Effector memory CD8-positive, alpha-beta T cell (primary cell): ENCODE data around the gene CCDC167.

Source experiments
- ATAC-seq: fragments of 150-1000 bp; cut with Tn5 transposase; replicated peaks from 2 replicates; pipeline ENCODE4 v1.10.0; 2021; ENCODE audit warnings: mild to moderate bottlenecking, moderate library complexity
- DNase-seq, 3 experiments: peaks; one replicate each; pipeline ENCODE4 v3.0.0; 2021
- H3K27ac Mint-ChIP-seq, 2 donors: one replicate each; pipeline ENCODE4 v1.8.0; 2022; ENCODE audit warnings: mild to moderate bottlenecking in 2 of 2, mixed read lengths in 2 of 2, moderate library complexity in 2 of 2
- H3K27me3 Mint-ChIP-seq, 2 donors: one replicate each; pipeline ENCODE4 v1.8.0; 2022; ENCODE audit warnings: mixed read lengths in 2 of 2
- H3K36me3 Mint-ChIP-seq: one replicate; pipeline ENCODE4 v1.8.0; 2022; ENCODE audit warnings: mild to moderate bottlenecking, moderate library complexity, mixed read lengths; ENCODE audit not compliant: insufficient read depth
- H3K4me1 Mint-ChIP-seq, 2 donors: one replicate each; pipeline ENCODE4 v1.8.0; 2022; ENCODE audit warnings: low read depth in 2 of 2, mixed read lengths in 2 of 2
- H3K4me3 Mint-ChIP-seq, 2 donors: one replicate each; pipeline ENCODE4 v1.8.0; 2022; ENCODE audit warnings: mild to moderate bottlenecking in 2 of 2, mixed read lengths in 2 of 2, moderate library complexity in 2 of 2
- H3K9me3 Mint-ChIP-seq, 2 donors: one replicate each; pipeline ENCODE4 v1.8.0; 2022; ENCODE audit warnings: mixed read lengths in 2 of 2

CCDC167 gene

GRCh38 chr6:37537548-37537947 is 37.9 kb upstream of the CCDC167 start:
- Mint-ChIP-seq H3K27me3 (no peaks in the 10 kb centered on the region), H3K27ac (peak overlapping the region in 1 of 2 donors; percentile 82), H3K9me3 (no peaks in the 10 kb centered on the region), H3K4me3 (no peak overlapping the region), H3K4me1 (peaks cover 4 to 16% of the 10 kb centered on the region in 2 donors), H3K36me3 (peaks cover 38% of the 10 kb centered on the region)
- ATAC-seq, result no peak
- no peak for DNase-seq

GRCh38 chr6:37536491-37537190 is 36.9 kb upstream of the CCDC167 start:
- ATAC-seq (no peak), DNase-seq (no peak)
- Mint-ChIP-seq H3K27me3 (no peaks in the 10 kb centered on the region), H3K4me1 (peaks cover 7 to 21% of the 10 kb centered on the region in 2 donors), H3K9me3 (no peaks in the 10 kb centered on the region), H3K27ac (peak overlapping the region in 1 of 2 donors; percentile 82), H3K36me3 (peaks cover 40% of the 10 kb centered on the region), H3K4me3 (peak overlapping the region in 1 of 2 donors; percentile 50)

- Mint-ChIP-seq H3K36me3 (peaks cover 44% of the 10 kb centered on the region), H3K27ac (peak overlapping the region in 1 of 2 donors; percentile 52), H3K27me3 (no peaks in the 10 kb centered on the region), H3K9me3 (no peaks in the 10 kb centered on the region), H3K4me1 (peaks cover 7 to 23% of the 10 kb centered on the region in 2 donors), H3K4me3 (peak overlapping the region in 1 of 2 donors; percentile 50)
- no peak for ATAC-seq
- DNase-seq, result no peak
Measured at GRCh38 chr6:37535759-37536490, 36.2 kb upstream of the CCDC167 start.

- Mint-ChIP-seq H3K27me3 (no peaks in the 10 kb centered on the region), H3K4me3 (peak overlapping the region in 1 of 2 donors; percentile 50), H3K27ac (no peak overlapping the region), H3K4me1 (peaks cover 6 to 22% of the 10 kb centered on the region in 2 donors), H3K36me3 (peaks cover 38% of the 10 kb centered on the region), H3K9me3 (no peaks in the 10 kb centered on the region)
- ATAC-seq, result no peak
- DNase-seq, result no peak
Measured at GRCh38 chr6:37535428-37535758, 35.7 kb upstream of the CCDC167 start.

DNA sequence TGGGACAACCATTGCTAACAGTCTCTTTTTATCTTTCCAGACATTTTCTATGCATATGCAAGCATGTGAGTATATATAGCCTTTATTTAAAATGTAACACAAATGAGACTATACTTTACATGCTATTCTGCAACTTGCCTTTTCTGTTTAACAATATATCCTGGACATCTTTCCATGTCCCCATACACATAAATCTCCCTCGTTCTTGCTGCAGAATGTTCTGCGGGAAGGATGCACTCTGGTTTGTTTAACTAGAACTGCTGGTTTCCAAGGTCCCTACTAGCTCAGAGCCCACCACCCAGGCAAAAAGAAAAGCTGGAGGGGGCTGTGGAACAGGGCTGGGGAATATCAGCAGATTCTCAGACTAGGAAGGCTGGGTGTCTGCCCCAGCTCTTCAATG is 35.2 kb upstream of the CCDC167 start:
- H3K27me3 Mint-ChIP-seq, result no peaks in the 10 kb centered on the region
- peak overlapping the region in 1 of 2 donors; percentile 64 for H3K27ac Mint-ChIP-seq
- H3K4me3 Mint-ChIP-seq, result no peak overlapping the region
- H3K9me3 Mint-ChIP-seq, result no peaks in the 10 kb centered on the region
- DNase-seq (no peak), ATAC-seq (no peak)
- H3K4me1 Mint-ChIP-seq, result peaks cover 4 to 22% of the 10 kb centered on the region in 2 donors
- H3K36me3 Mint-ChIP-seq, result peaks cover 41% of the 10 kb centered on the region

DNA sequence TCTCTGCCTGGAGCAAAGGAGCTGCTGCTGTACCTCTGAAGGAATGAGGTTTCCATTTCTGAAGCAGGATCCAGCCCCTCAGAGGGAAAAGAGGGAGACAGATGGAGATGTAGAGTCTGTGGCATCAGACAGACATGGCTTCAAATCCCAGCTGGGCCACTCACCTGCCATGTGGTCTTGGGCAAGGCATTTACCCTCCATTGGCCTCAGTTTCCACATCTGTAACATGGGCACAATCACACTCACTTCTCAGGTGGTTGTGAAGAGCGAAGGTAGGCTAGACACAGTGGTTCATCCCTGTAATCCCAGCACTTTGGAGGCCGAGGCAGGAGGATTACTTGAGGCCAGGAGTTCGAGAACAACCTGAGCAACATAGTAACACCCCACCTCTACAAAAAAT is 32.4 kb upstream of the CCDC167 start:
- ATAC-seq, result no peak
- no peaks in the 10 kb centered on the region for H3K9me3 Mint-ChIP-seq
- H3K4me1 Mint-ChIP-seq, result peaks cover 4 to 34% of the 10 kb centered on the region in 2 donors
- DNase-seq, result no peak
- H3K36me3 Mint-ChIP-seq, result peaks cover 47% of the 10 kb centered on the region
- H3K27ac Mint-ChIP-seq, result peak overlapping the region in 1 of 2 donors; percentile 68
- peak overlapping the region in 1 of 2 donors; percentile 5 for H3K4me3 Mint-ChIP-seq
- no peaks in the 10 kb centered on the region for H3K27me3 Mint-ChIP-seq

GRCh38 chr6:37531437-37532036 is 31.8 kb upstream of the CCDC167 start:
- ATAC-seq, result no peak

GRCh38 chr6:37531026-37531425 is 31.3 kb upstream of the CCDC167 start:
- H3K9me3 Mint-ChIP-seq, result no peaks in the 10 kb centered on the region
- H3K36me3 Mint-ChIP-seq, result peaks cover 46% of the 10 kb centered on the region
- no peaks in the 10 kb centered on the region for H3K27me3 Mint-ChIP-seq
- H3K27ac Mint-ChIP-seq, result peak overlapping the region in 1 of 2 donors; percentile 68
- ATAC-seq (no peak), DNase-seq (no peak)
- peaks cover 8 to 40% of the 10 kb centered on the region in 2 donors for H3K4me1 Mint-ChIP-seq
- no peak overlapping the region for H3K4me3 Mint-ChIP-seq

More at GRCh38 chr6:37531437-37532036, 31.8 kb upstream of the CCDC167 start:
- Mint-ChIP-seq H3K27me3 (no peaks in the 10 kb centered on the region), H3K9me3 (no peaks in the 10 kb centered on the region), H3K4me3 (no peak overlapping the region), H3K36me3 (peaks cover 48% of the 10 kb centered on the region), H3K27ac (peak overlapping the region in 1 of 2 donors; percentile 68), H3K4me1 (peaks cover 8 to 38% of the 10 kb centered on the region in 2 donors)
- no peak for DNase-seq

DNA sequence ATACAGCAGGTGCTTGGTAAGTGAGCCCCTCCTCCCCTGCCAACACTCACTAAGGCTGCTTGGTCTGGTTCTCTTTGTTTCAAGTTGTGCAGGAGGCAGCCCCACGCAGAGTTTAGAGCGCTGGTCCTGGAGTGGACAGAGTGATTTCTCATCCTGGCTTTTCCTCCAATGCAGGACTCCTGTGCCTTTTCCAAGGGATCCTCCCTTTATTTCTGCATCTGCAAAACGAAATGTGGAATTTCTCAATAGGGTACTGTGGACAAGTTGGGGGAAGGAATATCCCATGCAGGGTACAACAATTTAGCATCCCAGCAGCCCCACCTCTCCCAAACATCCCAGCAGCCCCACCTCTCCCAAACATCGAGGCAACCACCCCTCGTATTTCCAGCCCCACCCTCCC is 30.6 kb upstream of the CCDC167 start:
- Mint-ChIP-seq H3K36me3 (peaks cover 41% of the 10 kb centered on the region), H3K4me3 (no peak overlapping the region), H3K9me3 (no peaks in the 10 kb centered on the region), H3K4me1 (peaks cover 12 to 46% of the 10 kb centered on the region in 2 donors), H3K27ac (peak overlapping the region in 1 of 2 donors; percentile 68), H3K27me3 (no peaks in the 10 kb centered on the region)
- DNase-seq (no peak), ATAC-seq (no peak)

GRCh38 chr6:37528541-37528940 is 28.8 kb upstream of the CCDC167 start:
- Mint-ChIP-seq H3K27me3 (no peaks in the 10 kb centered on the region), H3K36me3 (peaks cover 30% of the 10 kb centered on the region), H3K27ac (peak overlapping the region in 1 of 2 donors; percentile 83), H3K4me1 (peaks cover 15 to 57% of the 10 kb centered on the region in 2 donors), H3K9me3 (no peaks in the 10 kb centered on the region), H3K4me3 (no peak overlapping the region)
- DNase-seq, result no peak
- no peak for ATAC-seq

- Mint-ChIP-seq H3K27ac (peak overlapping the region in 1 of 2 donors; percentile 82), H3K4me3 (peak overlapping the region in 1 of 2 donors; percentile 28), H3K9me3 (no peaks in the 10 kb centered on the region), H3K36me3 (peaks cover 42% of the 10 kb centered on the region), H3K4me1 (peaks cover 32 to 65% of the 10 kb centered on the region in 2 donors), H3K27me3 (no peaks in the 10 kb centered on the region)
- DNase-seq (no peak), ATAC-seq (peak; percentile 39)
Measured at GRCh38 chr6:37525460-37526357, 26.0 kb upstream of the CCDC167 start.

- no peak for ATAC-seq
- Mint-ChIP-seq H3K4me1 (peaks cover 34 to 65% of the 10 kb centered on the region in 2 donors), H3K9me3 (no peaks in the 10 kb centered on the region), H3K27me3 (no peaks in the 10 kb centered on the region), H3K27ac (peak overlapping the region in 1 of 2 donors; percentile 82), H3K36me3 (peaks cover 43% of the 10 kb centered on the region), H3K4me3 (peak overlapping the region in 1 of 2 donors; percentile 28)
- DNase-seq, result no peak
Measured at GRCh38 chr6:37524970-37525318, 25.3 kb upstream of the CCDC167 start.
